Skeletal muscle satellite cell (primary cell): Measurements from ENCODE around the gene DHCR24.

ENCODE experiments used
- H3K27me3 ChIP-seq: 2 replicates; pipeline ENCODE4 v1.7.0; 2013; ENCODE audit warnings: low read length; ENCODE audit not compliant: control insufficient read depth, insufficient read depth
- H3K36me3 ChIP-seq: 2 replicates; pipeline ENCODE4 v1.7.0; 2013; ENCODE audit warnings: mild to moderate bottlenecking, control low read depth, low read length; ENCODE audit not compliant: insufficient read depth
- H3K4me1 ChIP-seq: 2 replicates; pipeline ENCODE4 v1.7.0; 2013; ENCODE audit warnings: low read length; ENCODE audit not compliant: control insufficient read depth, insufficient read depth
- H3K4me2 ChIP-seq: 2 replicates; pipeline ENCODE4 v1.7.0; 2013; ENCODE audit warnings: mild to moderate bottlenecking, low read length
- H3K4me3 ChIP-seq: 2 replicates; pipeline ENCODE4 v1.7.0; 2013; ENCODE audit warnings: low read length
- H3K9ac ChIP-seq: 2 replicates; pipeline ENCODE4 v1.7.0; 2013; ENCODE audit warnings: mild to moderate bottlenecking, low read depth, low read length, moderate library complexity
- H3K9me3 ChIP-seq: replicated peaks from 2 replicates; pipeline ENCODE4 v1.7.0; 2013; ENCODE audit warnings: mild to moderate bottlenecking, control low read depth, low read length

DHCR24 gene

DNA sequence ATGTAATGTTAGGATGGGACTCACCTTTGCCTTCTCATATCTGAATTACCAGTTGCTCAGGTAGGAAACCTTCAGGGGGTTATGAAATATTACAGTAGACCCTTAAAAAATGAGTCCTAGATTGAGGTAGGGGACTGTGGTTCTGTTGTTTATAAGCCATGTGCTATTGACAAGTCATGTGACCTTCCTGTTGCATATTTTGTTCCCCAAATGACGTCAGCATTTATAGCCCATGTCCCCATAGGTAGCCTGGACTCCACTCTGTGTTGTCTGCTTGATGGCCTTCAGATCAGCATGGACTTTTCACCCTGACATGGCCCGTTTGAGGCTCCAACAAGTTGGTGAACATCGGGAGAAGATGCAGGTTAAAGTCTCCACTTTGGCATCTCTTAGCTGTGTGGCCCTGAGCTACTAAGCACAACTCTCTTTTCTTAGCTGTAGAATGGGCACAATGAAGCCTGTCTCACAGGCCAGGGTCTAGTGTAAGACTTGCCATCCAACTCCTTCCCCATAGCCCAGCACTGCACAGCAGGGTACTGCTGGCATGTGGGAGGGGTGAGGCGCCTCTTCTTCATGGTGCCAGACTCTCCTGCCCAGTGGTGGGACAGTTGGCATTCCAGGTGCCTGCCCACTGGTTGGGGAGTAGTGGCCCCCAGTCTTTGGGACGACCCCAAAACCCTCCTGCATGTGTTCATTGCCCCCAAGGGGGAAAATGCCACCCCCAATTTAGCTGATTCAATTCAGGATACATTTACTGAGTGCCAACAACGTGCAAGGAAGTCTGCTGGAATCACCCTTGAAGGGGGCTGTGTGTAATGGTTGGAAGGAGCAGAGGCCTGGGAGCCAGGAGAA is 49.8 kb downstream of the DHCR24 start:
- no peak overlapping the region for H3K4me2 ChIP-seq
- no peak overlapping the region for H3K4me3 ChIP-seq
- H3K36me3 ChIP-seq: no peaks in the 10 kb centered on the region
- peaks cover 53% of the 10 kb centered on the region for H3K27me3 ChIP-seq
- no peaks in the 10 kb centered on the region for H3K4me1 ChIP-seq
- H3K9me3 ChIP-seq: no peaks in the 10 kb centered on the region
- no peak overlapping the region for H3K9ac ChIP-seq

GRCh38 chr1:54836594-54836993 is 50.4 kb downstream of the DHCR24 start:
- H3K4me2 ChIP-seq: no peak overlapping the region

GRCh38 chr1:54835970-54836369 is 51.0 kb downstream of the DHCR24 start:
- Histone ChIP-seq H3K27me3 (peaks cover 57% of the 10 kb centered on the region), H3K4me3 (no peak overlapping the region), H3K36me3 (no peaks in the 10 kb centered on the region), H3K9ac (no peak overlapping the region), H3K9me3 (no peaks in the 10 kb centered on the region), H3K4me2 (no peak overlapping the region), H3K4me1 (no peaks in the 10 kb centered on the region)

More at GRCh38 chr1:54836594-54836993, 50.4 kb downstream of the DHCR24 start:
- Histone ChIP-seq H3K9ac (no peak overlapping the region), H3K9me3 (no peaks in the 10 kb centered on the region), H3K36me3 (no peaks in the 10 kb centered on the region), H3K27me3 (peaks cover 57% of the 10 kb centered on the region), H3K4me3 (no peak overlapping the region), H3K4me1 (no peaks in the 10 kb centered on the region)

DNA sequence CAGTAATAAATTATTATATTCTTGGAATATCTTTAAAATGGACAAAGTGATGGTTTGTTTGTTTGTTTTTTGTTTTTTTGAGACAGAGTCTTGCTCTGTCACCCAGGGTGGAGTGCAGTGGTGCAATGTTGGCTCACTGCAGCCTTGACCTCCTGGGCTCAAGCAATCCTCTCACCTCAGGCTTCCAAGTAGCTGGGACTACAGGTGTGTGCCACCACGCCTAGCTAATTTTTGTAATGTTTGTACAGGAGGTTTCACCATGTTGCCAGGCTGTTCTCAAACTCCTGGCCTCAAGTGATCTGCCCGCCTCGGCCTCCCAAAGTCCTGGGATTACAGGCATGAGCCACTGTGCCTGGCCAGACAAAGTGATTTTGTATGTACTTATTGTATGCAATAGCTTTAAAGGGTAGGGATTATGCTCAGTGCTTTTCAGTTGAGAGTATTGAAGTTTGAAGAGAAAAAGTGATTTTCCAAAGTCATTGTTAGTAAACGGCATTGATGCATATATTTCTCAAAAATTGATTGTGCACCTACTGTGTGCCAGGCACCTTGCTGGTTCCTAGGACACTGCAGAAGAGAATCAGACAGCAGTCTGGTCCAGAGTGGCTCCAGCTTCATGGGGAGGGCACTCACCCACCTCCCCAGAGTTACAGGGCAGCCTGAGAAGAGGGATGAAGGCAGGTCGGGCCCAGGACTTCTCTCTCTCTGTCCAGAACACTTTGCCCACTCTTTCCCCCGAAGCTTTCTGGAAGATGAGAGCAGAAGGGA is 51.7 kb downstream of the DHCR24 start:
- Histone ChIP-seq H3K4me3 (no peak overlapping the region), H3K4me1 (no peaks in the 10 kb centered on the region), H3K36me3 (no peaks in the 10 kb centered on the region), H3K4me2 (no peak overlapping the region), H3K27me3 (peaks cover 56% of the 10 kb centered on the region), H3K9ac (no peak overlapping the region), H3K9me3 (no peaks in the 10 kb centered on the region)

DNA sequence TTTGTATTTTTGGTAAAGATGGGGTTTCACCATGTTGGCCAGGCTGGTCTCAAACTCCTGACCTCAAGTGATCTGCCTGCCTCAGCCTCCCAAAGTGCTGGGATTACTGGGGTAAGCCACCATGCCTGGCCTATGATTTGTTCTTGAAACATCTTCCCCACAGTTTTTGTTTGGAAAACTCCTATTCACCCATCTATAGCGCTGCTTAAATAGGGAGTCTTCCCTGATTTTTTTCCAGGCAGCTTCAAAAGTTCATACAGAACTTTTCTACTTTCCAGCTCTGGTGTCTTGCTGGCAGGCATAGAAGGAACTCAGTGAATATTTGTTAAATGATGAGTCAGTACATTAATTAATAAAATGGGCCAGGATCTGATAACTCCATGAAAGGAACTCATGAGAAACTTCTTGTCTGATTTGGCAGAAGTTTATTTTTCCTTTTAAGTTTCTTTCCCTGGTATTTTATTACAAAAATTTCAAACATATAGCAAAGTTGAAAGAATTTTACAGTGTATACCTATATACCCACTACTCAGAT is 52.9 kb downstream of the DHCR24 start:
- Histone ChIP-seq H3K9me3 (no peaks in the 10 kb centered on the region), H3K9ac (no peak overlapping the region), H3K4me2 (no peak overlapping the region), H3K27me3 (peaks cover 56% of the 10 kb centered on the region), H3K36me3 (no peaks in the 10 kb centered on the region), H3K4me1 (no peaks in the 10 kb centered on the region), H3K4me3 (no peak overlapping the region)

DNA sequence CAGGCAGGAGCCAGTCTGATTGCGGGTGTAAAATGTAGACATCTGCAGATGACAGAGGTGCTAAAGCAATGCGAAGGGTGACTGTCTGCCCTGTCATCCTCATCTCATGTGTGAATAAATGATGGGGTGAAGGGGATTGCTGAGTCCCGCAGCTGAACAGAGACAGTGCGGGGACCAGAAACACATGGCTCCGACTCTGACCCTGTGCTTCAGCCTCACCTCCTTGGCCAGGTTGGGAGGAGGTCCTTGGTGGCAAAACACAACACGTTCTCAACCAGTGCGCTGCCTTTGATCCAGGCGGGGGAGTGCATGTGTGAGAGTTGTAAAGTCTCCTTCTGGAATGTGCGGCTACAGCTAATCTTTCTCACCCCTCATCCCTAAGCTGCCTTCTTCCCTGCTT is 53.9 kb downstream of the DHCR24 start:
- Histone ChIP-seq H3K9me3 (peaks cover 2% of the 10 kb centered on the region), H3K4me2 (no peak overlapping the region), H3K27me3 (peaks cover 51% of the 10 kb centered on the region), H3K4me3 (no peak overlapping the region), H3K4me1 (no peaks in the 10 kb centered on the region), H3K36me3 (no peaks in the 10 kb centered on the region), H3K9ac (no peak overlapping the region)

- no peak overlapping the region for H3K4me3 ChIP-seq
- no peaks in the 10 kb centered on the region for H3K4me1 ChIP-seq
- no peak overlapping the region for H3K9ac ChIP-seq
- H3K27me3 ChIP-seq: peaks cover 13% of the 10 kb centered on the region
- H3K4me2 ChIP-seq: no peak overlapping the region
- peaks cover 11% of the 10 kb centered on the region for H3K9me3 ChIP-seq
- no peaks in the 10 kb centered on the region for H3K36me3 ChIP-seq
These were observed 60.7 kb downstream of the DHCR24 start for GRCh38 chr1:54826226-54826816.

DNA sequence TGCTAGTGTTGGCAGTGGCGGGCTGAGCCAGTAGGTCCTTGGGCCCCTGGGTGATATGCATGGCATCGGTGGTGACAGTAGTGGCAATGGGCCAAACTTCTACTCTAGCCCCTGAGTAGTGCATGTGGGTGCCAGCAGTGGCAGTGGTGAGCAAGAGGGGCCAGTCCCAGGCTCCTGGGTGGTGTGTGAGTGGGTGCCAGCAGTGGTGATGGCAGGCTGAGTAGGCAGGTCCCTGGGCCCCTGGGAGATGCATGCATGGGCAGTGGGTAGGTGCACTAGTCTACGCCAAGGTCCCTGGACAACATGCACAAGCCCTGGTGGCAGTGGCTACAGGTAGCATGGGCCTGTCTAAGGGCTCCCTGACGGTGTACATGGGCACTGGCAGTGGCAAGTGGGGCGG is 61.3 kb downstream of the DHCR24 start:
- Histone ChIP-seq H3K27me3 (peaks cover 16% of the 10 kb centered on the region), H3K9ac (no peak overlapping the region), H3K4me2 (no peak overlapping the region), H3K9me3 (peaks cover 11% of the 10 kb centered on the region), H3K36me3 (no peaks in the 10 kb centered on the region), H3K4me1 (no peaks in the 10 kb centered on the region), H3K4me3 (no peak overlapping the region)

DNA sequence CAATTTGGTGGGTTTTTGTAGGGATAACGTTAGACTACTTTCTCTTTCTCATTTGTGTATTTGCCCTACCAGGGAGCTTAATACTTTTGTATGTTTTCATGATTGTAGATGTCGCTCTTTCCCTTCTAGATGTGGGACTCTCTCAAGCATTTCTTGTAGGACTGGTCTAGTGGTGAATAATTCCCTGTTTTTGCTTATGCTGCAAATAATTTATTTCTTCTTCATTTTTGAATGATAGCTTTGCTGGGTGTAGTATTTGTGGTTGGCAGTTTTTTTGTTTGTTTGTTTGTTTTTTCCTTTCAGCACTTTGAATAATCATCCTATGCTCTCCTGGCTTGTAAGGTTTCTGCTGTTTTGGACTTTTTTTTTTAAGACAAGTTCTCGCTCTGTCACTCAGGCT is 63.3 kb downstream of the DHCR24 start:
- Histone ChIP-seq H3K4me3 (no peak overlapping the region), H3K36me3 (no peaks in the 10 kb centered on the region), H3K9me3 (peaks cover 11% of the 10 kb centered on the region), H3K27me3 (peaks cover 32% of the 10 kb centered on the region), H3K4me2 (no peak overlapping the region), H3K9ac (no peak overlapping the region), H3K4me1 (no peaks in the 10 kb centered on the region)

GRCh38 chr1:54819733-54820132 is 67.3 kb downstream of the DHCR24 start:
- Histone ChIP-seq H3K27me3 (peaks cover 59% of the 10 kb centered on the region), H3K9me3 (peaks cover 4% of the 10 kb centered on the region), H3K4me2 (no peak overlapping the region), H3K4me1 (no peaks in the 10 kb centered on the region), H3K36me3 (no peaks in the 10 kb centered on the region), H3K4me3 (no peak overlapping the region), H3K9ac (no peak overlapping the region)

GRCh38 chr1:54819195-54819536 is 67.8 kb downstream of the DHCR24 start:
- Histone ChIP-seq H3K9me3 (peaks cover 4% of the 10 kb centered on the region), H3K27me3 (peaks cover 63% of the 10 kb centered on the region), H3K4me2 (no peak overlapping the region), H3K4me1 (no peaks in the 10 kb centered on the region), H3K36me3 (no peaks in the 10 kb centered on the region), H3K9ac (no peak overlapping the region), H3K4me3 (no peak overlapping the region)
